ENCODE results near the gene CAMTA1.

The CAMTA1 gene

GRCh38 chr1:7485826-7486225 is 700.6 kb downstream of the CAMTA1 start:
- DNase-seq, result no peak

- no peak for DNase-seq
These were observed 702.7 kb downstream of the CAMTA1 start for GRCh38 chr1:7487766-7488474.

GRCh38 chr1:7488475-7488842 is 703.2 kb downstream of the CAMTA1 start:
- DNase-seq, result no peak

GRCh38 chr1:7489586-7489985 is 704.3 kb downstream of the CAMTA1 start:
- no peak for DNase-seq

- DNase-seq, result no peak
These were observed 705.3 kb downstream of the CAMTA1 start for GRCh38 chr1:7490576-7490975.

GRCh38 chr1:7491109-7491817 is 706.0 kb downstream of the CAMTA1 start:
- DNase-seq, result peak in 2 of 51 donors; percentile 12 to 24

- peak in 5 of 51 donors; percentile 10 to 26 (median 19) for DNase-seq
These were observed 706.5 kb downstream of the CAMTA1 start for GRCh38 chr1:7491818-7492173.

GRCh38 chr1:7493711-7494454 is 708.6 kb downstream of the CAMTA1 start:
- no peak for DNase-seq

- no peak for DNase-seq
These were observed 710.7 kb downstream of the CAMTA1 start for GRCh38 chr1:7495962-7496361.

GRCh38 chr1:7497107-7497637 is 711.9 kb downstream of the CAMTA1 start:
- DNase-seq, result peak in 1 of 51 donors; percentile 3

- DNase-seq, result no peak
These were observed 715.3 kb downstream of the CAMTA1 start for GRCh38 chr1:7500381-7501083.

GRCh38 chr1:7501084-7501491 is 715.8 kb downstream of the CAMTA1 start:
- peak in 15 of 51 donors; percentile 1 to 54 (median 26) for DNase-seq

- no peak for DNase-seq
These were observed 716.7 kb downstream of the CAMTA1 start for GRCh38 chr1:7501723-7502603.

GRCh38 chr1:7503691-7504437 is 718.6 kb downstream of the CAMTA1 start:
- no peak for DNase-seq

GRCh38 chr1:7504438-7504720 is 719.1 kb downstream of the CAMTA1 start:
- no peak for DNase-seq

- no peak for DNase-seq
These were observed 720.0 kb downstream of the CAMTA1 start for GRCh38 chr1:7505094-7505770.

- DNase-seq, result no peak
These were observed 720.7 kb downstream of the CAMTA1 start for GRCh38 chr1:7505771-7506453.

GRCh38 chr1:7506454-7507284 is 721.4 kb downstream of the CAMTA1 start:
- DNase-seq, result no peak

All from hypothalamus (tissue), 51 donors.